ENCODE data around the gene COL25A1. TPM values are rescaled to one million over a fixed set of nuclear protein-coding genes. Genes with fewer than 3 reads are reported as not detected.

The COL25A1 gene
- total RNA-seq, 2 donors from 2014 or later = 4.0 to 6.2 TPM

GRCh38 chr4:109094056-109094455 is 208.4 kb downstream of the COL25A1 start:
- Mint-ChIP-seq H3K27me3 (ENCODE audit: insufficient read depth) (peaks cover 4% of the 10 kb centered on the region), H3K4me3 (no peak overlapping the region), H3K36me3 (ENCODE audit: low read depth) (no peaks in the 10 kb centered on the region), H3K27ac (no peak overlapping the region), H3K9me3 (no peaks in the 10 kb centered on the region), H3K4me1 (peaks cover 5% of the 10 kb centered on the region)
- H3K4me3 ChIP-seq (ENCODE audit: low read length) = no peak overlapping the region
- DNase-seq = no peak
- no peak overlapping the region for H3K9ac ChIP-seq (ENCODE audit: extremely low read depth, low read length, poor library complexity, severe bottlenecking)
- no peaks in the 10 kb centered on the region for H3K9me3 ChIP-seq (ENCODE audit: control insufficient read depth, low read length)
- H3K27ac ChIP-seq (ENCODE audit: low read depth, low read length) = no peak overlapping the region
- WGBS, 2 experiments (ENCODE audit: insufficient coverage in 1 of 2, insufficient read length in 1 of 2) = 100% methylated on average over 1 of the region's 1 CpG; no CpG with 5 or more reads in 1 of the 2 experiments
- no peaks in the 10 kb centered on the region for H3K27me3 ChIP-seq (ENCODE audit: control insufficient read depth, insufficient read depth, low read length, poor library complexity, severe bottlenecking)
- H3K4me1 ChIP-seq (ENCODE audit: control insufficient read depth, insufficient read depth, low read length) = peaks cover 1% of the 10 kb centered on the region
- no peak for TF ChIP-seq CTCF (conservative IDR thresholded peaks at IDR 0.05)
- no peaks in the 10 kb centered on the region for H3K36me3 ChIP-seq (ENCODE audit: control insufficient read depth, insufficient read depth, low read length)

- WGBS, 2 experiments (ENCODE audit: insufficient coverage in 1 of 2, insufficient read length in 1 of 2) = 91 to 94% methylated on average over 9 of the region's 9 CpGs
- Mint-ChIP-seq H3K27me3 (ENCODE audit: insufficient read depth) (no peaks in the 10 kb centered on the region), H3K4me1 (no peaks in the 10 kb centered on the region), H3K27ac (no peak overlapping the region), H3K4me3 (no peak overlapping the region), H3K36me3 (ENCODE audit: low read depth) (no peaks in the 10 kb centered on the region), H3K9me3 (no peaks in the 10 kb centered on the region)
- Histone ChIP-seq H3K4me3 (ENCODE audit: low read length) (no peak overlapping the region), H3K27me3 (ENCODE audit: control insufficient read depth, insufficient read depth, low read length, poor library complexity, severe bottlenecking) (no peaks in the 10 kb centered on the region), H3K27ac (ENCODE audit: low read depth, low read length) (no peak overlapping the region), H3K9me3 (ENCODE audit: control insufficient read depth, low read length) (no peaks in the 10 kb centered on the region), H3K9ac (ENCODE audit: extremely low read depth, low read length, poor library complexity, severe bottlenecking) (no peak overlapping the region), H3K36me3 (ENCODE audit: control insufficient read depth, insufficient read depth, low read length) (no peaks in the 10 kb centered on the region), H3K4me1 (ENCODE audit: control insufficient read depth, insufficient read depth, low read length) (no peaks in the 10 kb centered on the region)
- TF ChIP-seq CTCF (conservative IDR thresholded peaks at IDR 0.05) = no peak
- no peak for DNase-seq
Observed at GRCh38 chr4:109091727-109092409, 210.6 kb downstream of the COL25A1 start.

GRCh38 chr4:109083911-109084310 is 218.5 kb downstream of the COL25A1 start:
- Histone ChIP-seq H3K9me3 (ENCODE audit: control insufficient read depth, low read length) (no peaks in the 10 kb centered on the region), H3K27ac (ENCODE audit: low read depth, low read length) (no peak overlapping the region), H3K4me3 (ENCODE audit: low read length) (no peak overlapping the region), H3K4me1 (ENCODE audit: control insufficient read depth, insufficient read depth, low read length) (no peaks in the 10 kb centered on the region), H3K36me3 (ENCODE audit: control insufficient read depth, insufficient read depth, low read length) (no peaks in the 10 kb centered on the region), H3K9ac (ENCODE audit: extremely low read depth, low read length, poor library complexity, severe bottlenecking) (no peak overlapping the region), H3K27me3 (ENCODE audit: control insufficient read depth, insufficient read depth, low read length, poor library complexity, severe bottlenecking) (no peaks in the 10 kb centered on the region)
- Mint-ChIP-seq H3K4me1 (peaks cover under 1% of the 10 kb centered on the region), H3K36me3 (ENCODE audit: low read depth) (no peaks in the 10 kb centered on the region), H3K27me3 (ENCODE audit: insufficient read depth) (no peaks in the 10 kb centered on the region), H3K27ac (no peak overlapping the region), H3K4me3 (no peak overlapping the region), H3K9me3 (no peaks in the 10 kb centered on the region)
- TF ChIP-seq CTCF (conservative IDR thresholded peaks at IDR 0.05) = no peak
- no peak for DNase-seq
- 88 to 96% methylated on average over 1 to 3 of the region's 3 CpGs for WGBS, 2 experiments (ENCODE audit: insufficient coverage in 1 of 2, insufficient read length in 1 of 2)

All from endodermal cell (in vitro differentiated cells).